Fibroblast of skin of right biceps (primary cell): ENCODE results near the gene ATP8B4.

Experiments
- DNase-seq: peaks from one replicate; pipeline ENCODE4 v3.0.0-alpha.2; 2013

The ATP8B4 gene

DNA sequence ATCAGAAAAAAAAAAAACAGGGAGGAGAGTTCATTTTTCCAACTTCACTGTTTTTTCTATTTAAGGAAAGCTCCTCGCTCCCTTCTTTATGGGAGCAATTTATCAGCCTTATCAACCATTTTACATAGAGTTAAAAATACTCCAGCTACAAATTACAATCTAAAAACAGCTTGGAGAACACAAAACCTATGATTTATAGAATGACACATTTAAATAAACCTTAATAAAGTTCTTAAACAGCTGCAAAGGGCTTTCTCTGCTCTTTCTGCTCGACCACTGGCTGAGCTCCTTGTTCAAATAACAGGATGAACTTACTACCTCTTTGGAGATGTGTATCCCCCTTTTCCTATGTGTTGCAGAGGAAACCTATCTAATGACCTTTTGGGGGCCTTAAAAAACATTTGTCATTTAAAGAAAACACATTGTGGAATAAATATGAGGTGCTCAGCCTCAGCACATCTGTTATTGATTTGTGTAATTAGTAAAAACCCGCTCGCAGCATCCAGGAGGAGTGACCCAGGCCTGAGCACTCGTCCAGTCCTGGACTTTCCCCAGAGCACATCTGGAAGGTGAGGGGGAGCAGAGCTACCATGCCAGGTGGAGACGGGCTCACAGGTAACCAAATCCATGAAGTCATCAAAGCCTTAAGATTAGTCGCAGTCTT is 231.2 kb downstream of the ATP8B4 start:
- DNase-seq: peak; percentile 31

DNA sequence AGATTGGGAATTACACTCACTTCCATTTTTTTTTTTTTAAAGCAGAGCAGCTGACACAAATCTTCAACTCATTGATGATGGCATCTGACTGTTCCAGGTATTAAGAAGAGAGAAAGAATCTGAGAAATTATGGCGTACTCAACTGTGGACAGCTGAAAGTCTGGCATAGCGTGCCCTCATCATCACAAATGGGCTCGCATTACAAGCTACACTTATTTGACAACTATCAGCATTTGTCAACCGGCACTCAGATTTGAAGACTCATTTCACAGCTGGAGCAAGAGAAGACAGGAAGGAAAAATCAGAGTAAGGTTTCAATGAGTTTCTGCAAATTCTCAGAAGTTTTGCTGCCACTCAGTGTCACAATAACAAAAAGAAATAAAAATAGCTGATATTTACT is 235.9 kb downstream of the ATP8B4 start:
- no peak for DNase-seq

DNA sequence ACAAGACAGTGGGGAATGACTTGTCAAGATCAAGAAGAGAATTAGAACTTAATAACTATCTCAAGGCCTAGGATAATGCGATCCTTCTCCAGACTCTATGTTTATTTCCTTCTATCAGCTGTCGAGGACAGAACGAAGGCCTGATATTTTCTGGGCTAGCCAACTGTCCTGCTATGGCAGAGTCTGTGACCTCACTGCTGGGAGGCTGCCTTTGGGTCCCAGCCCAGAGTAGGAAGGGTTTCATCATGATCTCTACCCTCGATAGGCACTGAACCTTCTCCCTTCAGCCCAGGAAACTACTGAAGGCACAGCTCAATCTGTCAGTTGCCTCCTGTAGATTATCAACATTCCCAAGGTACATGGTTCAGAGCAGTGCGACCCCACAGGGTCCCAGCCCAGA is 237.2 kb downstream of the ATP8B4 start:
- DNase-seq: no peak

DNA sequence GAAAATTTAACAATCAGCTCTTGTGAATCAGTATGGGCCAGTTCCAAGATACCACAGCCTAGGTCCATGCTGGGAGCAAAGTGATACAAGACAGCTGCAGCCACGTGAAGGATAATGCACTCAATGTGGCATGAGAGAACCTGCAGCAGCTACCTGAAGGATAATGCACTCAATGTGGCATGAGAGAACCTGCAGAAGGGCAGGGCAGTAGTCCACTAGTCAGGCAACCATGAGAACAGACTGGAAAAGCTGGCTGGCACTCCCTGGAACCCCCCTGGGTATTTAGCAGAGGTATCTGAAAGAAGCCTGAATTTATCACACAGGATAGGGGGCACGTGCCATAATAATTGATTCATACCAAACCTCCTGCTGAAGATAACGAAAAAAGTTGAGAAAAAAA is 237.6 kb downstream of the ATP8B4 start:
- no peak for DNase-seq

DNA sequence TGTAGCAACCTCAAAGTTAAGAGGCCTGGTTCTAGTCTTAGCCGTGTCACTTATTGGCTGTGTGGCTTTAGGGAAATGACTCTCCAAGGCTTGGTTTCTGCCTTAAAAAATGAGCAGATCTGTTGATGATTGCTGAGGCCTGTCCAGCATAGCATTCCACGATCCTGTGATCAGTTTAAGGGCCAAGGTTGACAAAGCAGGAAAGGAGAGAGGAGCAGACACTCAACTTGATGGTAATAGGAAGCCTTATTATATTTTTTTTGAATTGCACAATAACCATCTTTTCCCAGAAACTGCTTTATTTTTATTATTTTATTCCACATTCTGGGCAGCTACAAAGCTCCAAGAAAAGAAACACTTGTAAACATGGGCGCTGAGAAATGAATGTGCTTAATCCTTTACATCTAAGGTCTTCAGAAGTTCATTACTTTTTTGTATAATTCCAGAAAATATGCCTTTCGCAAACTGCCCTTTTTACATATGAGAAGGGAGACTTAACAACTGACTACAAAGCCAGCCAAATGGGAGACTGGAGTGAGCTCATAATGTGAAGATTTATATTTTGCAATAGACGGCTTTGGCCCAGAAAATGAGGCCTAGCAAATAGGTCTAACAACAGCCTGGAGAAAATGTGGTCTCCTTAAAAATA is 241.0 kb downstream of the ATP8B4 start:
- DNase-seq: peak; percentile 57

DNA sequence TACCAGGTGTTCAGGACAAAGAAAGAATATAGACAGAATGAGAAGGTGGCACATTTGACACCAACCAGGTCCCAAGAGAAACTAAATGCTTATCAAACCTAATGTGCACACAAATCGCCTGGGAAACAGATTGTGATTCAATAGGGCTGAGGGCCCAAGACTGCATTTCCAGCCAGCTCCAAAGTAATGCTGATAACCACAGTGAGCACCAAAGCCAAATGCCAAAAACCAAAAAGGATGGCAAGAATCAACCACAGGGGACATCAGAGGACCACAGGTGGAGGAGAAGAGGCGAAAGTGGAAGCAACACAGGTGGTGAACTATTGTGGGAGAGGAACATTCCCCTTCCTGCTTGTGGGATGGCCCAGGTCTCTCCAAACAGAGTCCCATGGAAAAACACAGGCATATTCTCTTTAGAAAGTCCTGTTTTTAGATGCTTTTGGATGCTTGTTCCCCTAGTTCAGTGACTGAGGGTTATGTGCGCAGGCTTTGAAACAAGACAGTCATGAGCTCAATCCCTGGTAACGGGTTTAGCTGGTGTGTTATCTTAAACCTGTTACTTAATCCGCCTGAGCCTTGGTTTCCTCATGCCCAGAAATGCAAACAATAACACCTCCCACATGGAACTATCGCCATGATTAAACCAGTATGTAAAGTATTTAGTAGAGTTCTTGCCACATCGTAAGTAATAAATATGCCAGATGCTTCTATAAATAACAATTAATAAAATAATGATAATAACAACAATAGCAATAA is 241.7 kb downstream of the ATP8B4 start:
- peak; percentile 42 for DNase-seq

DNA sequence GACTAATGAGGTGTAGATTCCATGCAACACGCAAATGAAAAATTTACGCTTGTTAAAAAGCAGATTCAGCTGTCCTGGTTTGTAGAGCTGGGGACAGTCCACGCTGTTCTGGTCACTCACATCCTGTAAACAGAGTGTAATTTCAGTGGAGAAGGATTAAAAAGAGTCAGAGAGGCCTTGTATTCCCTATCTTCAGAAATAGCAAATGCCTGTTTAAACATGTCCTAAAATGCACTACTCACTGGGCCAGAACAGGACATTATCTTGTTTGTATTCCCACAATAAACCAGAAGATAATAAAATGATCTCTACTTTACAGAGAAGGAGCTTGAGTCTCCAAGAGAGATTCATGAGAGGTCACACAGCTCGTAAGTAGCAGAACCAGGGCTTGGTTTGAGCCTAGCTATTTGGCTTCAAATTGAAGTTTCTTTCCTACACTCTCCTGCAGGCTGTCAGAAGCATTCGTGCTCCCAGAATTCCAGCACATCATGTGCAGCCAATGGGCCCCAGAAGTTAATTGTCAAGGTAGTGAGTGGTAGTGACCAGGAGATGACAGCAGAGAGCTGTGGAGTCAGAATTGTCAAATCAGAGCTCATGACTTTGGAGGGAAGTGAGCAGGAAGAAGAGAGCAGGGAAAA is 242.5 kb downstream of the ATP8B4 start:
- DNase-seq: no peak

DNA sequence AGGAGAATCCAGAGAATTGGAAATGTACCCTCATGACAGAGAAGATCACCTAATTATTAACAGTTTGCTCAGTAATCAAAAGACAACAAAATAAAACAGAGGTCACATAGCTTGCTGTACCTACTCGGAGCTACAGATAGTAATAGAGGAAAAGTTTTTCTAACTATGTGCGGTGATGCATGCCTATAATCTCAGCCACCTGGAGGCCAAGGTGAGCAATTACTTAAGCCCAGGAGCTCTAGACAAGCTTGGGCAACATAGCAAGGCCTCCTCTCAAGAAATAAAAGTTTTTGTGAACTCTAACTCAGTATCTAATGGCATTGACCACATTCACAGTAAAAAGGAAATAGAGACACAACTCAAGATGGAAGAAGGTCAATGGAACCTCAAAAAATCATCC is 243.6 kb downstream of the ATP8B4 start:
- DNase-seq: no peak

DNA sequence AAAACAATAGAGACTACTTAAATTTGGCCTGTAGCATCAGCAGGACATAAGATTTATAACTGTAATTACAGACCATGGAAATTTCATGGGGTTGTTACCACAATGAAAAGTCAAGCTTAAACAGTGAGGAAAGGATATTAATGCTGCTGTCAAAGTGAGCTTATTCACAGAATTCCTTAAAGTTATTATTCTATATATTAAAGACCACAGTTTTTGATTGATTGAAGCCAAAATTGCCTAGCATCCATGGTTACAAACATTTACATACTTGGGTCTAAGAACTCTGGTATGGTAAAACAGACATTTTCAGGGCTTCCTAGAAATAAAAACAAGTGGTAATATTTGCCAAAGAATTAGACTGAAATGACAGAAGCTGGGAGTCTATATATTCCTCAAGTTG is 248.6 kb downstream of the ATP8B4 start:
- DNase-seq: peak; percentile 63

DNA sequence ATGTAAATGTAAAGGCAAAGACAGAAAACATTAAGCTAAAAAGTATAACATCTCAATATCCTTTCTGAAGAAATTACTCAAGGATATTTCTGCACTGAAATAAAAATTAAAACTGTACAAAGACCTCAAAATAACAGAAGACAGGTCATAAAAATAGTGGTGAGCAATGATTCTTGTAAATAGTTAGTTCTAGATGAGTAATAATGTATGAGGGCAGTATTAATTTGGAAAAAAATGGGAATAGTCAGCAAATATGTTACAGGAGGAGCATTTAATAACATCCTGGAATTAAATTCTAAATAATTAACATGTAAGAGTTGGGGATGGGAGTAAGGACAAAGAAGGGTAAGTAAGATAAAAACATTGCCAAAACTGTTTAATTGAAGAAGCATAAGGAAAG is 250.7 kb downstream of the ATP8B4 start:
- no peak for DNase-seq

DNA sequence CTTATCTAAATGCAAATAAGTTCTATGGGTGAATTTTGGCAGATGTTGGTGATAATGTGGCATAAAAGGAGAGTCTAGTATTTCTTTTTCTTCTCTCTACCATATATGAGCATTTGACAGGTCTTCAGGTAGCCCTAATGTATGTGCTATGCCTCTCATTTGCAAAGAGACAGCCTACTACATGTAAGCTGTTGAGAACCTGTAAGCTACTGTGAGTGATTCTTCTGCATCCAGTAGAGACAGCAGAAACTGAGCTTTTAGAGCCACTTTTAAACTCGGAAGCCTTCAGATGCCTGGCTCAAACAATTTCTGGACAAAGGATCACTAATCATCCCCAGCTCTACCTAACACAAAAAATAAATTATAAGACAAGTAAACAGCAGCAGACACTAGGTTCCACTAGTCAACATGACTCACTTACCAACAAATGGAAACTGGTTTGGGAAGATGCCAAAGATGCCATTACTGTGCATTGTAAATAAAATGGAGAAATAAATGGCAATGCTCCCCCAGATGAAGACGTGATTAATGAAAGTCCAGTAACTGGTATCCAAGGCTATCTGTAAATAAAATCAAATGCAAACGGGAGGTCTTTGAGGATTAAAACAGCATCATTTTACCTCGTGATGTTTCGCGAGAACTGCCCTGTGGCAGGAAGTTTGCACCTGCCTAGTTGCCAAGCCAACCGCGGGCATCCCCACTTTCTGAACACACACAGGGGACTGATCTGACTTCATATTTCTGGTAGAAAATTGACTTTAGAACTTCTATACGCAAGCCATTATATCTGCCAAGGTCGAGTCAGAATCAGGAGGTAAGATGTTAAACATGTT is 252.9 kb downstream of the ATP8B4 start:
- peak; percentile 36 for DNase-seq

DNA sequence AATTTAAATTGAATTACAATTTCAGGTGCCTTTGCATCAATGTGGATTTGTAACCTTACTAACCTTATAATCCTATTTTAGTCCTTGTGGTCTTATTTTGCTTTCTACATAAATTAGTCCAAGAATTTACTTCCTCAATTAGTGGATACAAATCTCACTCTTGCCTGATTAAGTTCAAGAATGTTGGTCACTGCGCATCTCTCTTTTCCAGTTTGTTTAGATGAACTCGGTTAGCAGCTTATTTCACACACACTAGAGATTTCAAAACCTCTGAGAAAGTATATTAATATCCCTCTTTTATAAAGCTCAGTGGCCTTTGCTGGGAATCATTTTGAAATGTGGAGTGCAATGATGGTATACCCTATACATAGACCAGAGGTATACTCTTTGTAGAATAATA is 254.8 kb downstream of the ATP8B4 start:
- DNase-seq: peak; percentile 33

DNA sequence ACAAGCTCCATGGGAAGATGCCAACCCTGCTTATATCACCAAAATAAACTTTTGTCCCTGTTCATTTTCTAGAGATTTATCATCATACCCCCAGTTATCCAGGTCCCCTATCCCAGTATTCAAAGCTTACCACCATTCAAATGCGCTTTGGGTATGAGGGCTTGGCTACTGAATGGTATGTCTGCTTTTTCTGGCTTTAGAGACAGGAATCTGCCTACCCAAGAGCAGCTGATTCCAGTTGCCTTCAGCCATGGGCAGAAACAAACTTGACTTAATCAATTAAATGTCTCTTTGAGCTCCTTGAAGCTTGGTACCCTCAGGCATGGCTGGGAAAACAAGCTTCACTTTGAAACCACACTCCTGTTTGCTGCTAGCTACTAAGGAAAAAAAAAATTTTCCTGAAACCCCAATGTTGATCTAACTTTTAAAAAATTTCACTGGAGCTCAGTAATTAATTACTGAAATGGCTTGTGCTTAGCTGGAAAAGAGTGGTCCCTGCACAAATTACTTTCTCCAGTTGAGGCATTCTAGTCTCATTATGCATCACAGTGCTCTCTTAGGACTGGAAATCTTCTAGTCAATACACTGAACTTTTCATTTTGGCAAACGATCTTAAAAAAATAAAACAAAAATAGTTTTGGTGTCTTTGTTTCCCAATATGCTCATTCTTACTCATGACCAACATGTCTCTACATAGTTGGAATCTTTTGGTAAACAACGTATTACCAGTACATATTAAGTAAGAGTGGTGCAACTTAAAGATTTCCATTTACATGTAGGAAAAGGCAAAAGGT is 255.4 kb downstream of the ATP8B4 start:
- peak; percentile 92 for DNase-seq

DNA sequence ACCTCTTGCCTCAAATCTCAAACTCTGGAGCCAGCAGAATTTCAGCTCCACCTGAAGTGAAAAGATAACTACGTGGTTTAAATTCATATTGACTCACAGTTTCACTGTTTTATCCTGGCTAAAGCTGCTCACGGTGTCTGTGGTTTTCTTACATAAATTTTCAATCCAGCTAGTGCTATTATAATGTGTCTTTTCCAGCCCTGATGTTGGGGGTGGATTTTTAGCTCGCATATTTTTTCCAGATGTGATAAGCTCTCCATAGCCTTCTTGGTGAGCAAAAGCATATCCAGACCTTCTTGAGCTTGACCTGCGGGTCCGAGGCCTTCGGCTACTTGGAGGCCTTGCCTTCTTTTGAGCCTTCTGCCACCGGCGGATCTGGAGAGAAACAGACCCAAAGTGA is 258.9 kb downstream of the ATP8B4 start:
- DNase-seq: peak; percentile 89

DNA sequence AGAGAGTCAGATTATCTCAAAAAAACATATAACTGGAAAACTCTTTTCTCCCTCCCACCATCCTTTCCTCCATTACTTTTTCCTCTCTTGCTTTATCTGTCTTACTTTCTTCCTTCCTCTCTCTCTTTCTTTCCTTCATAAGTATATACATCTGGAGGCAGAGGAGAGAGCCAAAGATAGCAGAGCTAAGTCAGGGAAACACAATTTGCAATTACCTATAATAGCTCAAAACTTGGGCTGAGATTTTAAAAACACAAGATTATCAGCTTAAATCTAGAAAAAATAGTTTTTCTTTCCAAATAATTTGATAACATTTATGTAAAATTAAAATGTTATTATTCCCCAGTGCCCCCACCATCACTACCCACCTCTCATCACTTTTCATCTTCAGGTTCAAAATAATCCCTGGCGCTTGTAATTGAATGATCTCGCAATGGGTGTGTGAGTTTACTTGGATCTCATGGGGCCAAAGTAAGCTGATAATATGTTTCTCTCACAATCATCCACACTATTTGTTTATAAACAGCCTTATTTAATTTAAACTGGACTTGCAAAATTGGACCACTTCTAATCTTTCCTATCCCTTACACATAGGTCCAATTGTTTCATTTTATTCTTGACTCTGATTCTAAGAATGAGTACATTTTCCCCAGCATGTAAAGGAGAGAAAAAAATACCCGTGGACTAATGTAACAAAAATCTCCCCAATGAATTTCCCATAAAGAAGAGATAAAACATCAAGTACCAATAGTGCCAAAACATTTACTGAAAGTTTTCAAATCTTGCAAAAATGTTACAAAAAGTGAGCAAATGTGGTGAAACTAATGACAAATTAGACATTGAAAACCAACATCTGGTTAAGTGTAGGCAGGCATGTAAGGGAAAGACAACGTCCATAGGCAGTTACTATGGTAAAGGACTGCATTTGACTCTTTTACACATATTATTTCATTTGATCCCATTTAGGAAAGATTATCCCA is 261.2 kb downstream of the ATP8B4 start:
- DNase-seq: peak; percentile 32

DNA sequence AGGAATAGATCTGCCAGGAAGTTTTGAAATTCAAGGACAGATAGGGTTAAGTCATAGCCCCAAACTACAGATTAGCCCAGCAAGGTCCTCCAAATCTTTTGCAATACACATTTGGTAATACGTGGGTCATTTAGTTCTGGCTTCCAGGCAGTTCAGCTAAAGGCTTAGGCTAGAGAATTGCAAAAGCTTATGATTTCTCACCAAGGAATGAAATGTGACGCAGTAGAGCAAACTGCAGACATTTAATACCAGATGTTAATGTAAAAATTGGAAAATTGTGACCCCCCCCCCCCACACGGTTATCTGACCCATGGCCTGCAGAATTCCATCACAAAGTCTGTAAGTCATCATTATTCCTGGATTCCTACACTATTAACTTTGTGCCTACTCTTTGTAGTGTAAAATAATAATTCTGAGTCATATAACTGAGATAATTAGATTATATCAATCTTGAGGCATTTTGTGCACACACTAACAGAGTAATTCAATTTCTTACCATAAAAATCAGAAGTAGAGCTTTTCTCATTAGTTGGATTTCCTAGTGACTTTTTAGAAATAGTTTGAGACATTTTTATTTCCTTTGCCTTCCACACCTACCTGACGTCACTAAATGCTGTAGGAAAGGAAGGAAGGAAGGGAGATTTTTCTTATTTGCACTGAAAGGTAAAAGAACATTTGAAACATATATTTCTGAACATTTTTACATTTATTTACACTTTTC is 263.0 kb downstream of the ATP8B4 start:
- peak; percentile 98 for DNase-seq

DNA sequence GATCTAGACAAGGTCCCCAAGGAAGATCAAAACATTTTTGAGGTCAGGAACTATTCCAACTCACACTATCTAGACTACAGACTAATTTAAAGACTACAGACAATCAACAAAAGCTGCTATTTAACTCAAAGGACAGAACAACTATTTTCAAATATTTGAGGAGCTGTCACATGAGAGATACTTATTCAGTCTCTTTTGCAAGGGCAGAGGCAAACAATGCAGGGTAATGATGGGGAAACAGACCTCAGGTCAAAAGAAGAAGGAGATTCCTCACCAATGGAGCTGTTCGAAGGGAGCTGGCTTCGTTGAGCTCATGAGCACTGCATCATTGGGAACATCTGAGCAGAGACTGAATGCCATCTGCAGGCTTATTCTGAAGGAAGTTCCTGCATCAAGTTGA is 266.3 kb downstream of the ATP8B4 start:
- DNase-seq: no peak

DNA sequence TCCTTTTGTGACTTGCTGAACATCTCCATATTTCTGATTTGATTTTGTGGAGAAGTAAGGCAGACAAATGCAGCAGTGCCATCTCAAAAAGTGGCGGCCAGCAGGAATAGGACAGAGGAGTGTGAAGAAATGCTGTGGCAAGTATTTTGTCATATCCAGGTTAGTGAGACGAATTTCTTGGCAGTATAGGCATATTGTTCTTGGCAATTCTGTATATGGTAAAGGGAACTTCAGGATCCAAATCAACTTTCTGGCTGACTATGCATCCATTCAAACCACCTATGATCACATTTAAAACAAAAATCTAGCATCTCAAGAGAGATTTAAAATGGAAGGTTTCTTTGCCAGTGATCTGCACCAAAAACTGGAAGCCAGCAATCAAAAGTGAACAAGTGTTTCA is 270.2 kb downstream of the ATP8B4 start:
- DNase-seq: peak; percentile 35

DNA sequence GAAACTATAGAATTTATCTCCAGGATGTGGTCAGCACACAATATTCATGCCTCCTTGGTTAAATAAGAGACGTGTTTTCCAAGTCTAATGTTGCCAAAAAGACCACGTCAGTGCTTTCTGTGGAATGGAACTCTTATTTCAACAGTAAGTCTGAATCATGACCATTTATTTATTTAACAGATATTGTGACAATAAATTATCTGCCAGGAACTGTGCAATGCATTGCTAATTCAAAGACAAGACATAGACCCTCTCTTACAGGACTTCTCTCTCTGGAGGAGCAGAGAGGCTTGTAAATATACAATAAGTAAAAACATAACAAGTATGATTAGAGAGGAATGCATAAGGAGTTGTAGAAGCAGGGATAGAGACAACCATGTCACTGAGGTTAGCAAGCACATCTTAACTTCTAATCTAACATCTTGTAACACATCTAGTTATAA is 270.7 kb downstream of the ATP8B4 start:
- DNase-seq: peak; percentile 99
